Ramos (cell line): ENCODE results near the gene PLA2G6.

Experiments used
- in situ Hi-C: fragments of 300-500 bp; cut with MboI; formaldehyde crosslinking; loops from one replicate; pipeline ENCODE4 v1.14.3; 2022; ENCODE audit warnings: low sequenced_read_pairs; ENCODE audit not compliant: unreplicated experiment

Gene PLA2G6

DNA sequence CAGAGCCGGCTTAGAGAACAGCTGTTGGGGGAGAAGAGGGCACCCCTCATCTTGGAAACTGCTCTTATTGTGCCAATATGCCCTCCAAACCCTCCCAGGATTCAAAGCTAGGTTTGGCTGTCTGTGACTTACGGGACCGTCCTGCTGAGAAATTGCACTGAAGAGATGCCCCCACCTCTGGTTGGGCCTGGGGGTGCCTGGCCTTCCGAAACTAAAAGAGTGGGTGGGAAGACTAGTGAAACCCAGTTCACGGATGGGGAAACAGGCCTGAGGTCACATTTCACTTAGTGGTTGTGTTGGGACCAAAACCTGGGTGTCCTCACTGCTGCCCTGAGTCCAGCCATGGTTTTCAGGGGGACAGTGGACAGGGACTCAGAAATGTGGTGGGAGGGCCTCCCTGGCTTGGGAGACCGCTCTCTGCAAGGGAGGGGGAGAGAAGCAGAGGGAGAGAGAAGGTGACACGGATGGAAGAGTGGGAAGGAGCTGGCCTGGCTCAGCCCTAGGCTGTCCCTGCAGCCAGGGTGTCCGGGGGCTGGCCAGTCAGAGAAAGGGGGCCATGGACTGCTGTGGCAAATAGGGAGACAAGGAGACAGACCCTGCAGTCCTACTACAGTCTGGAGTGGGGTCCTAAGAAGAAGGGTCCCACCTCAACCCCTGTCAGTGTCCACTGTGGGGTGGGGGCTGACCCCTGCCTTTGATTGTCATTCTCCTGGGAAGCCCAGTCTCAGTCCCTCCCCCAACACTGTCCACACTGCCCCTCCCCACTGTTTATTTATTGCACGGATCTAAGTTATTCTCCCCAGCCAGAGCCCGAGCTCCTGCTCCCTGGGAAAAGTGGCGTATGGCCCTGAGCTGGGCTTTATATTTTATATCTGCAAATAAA, 33.8 kb upstream of the PLA2G6 start:
- in situ Hi-C loops = no loop called here

- in situ Hi-C loops = no loop called here
Observed at GRCh38 chr22:38214302-38215056, 32.8 kb upstream of the PLA2G6 start.

- in situ Hi-C loops = no loop called here
Observed at GRCh38 chr22:38213990-38214301, 32.3 kb upstream of the PLA2G6 start.

DNA sequence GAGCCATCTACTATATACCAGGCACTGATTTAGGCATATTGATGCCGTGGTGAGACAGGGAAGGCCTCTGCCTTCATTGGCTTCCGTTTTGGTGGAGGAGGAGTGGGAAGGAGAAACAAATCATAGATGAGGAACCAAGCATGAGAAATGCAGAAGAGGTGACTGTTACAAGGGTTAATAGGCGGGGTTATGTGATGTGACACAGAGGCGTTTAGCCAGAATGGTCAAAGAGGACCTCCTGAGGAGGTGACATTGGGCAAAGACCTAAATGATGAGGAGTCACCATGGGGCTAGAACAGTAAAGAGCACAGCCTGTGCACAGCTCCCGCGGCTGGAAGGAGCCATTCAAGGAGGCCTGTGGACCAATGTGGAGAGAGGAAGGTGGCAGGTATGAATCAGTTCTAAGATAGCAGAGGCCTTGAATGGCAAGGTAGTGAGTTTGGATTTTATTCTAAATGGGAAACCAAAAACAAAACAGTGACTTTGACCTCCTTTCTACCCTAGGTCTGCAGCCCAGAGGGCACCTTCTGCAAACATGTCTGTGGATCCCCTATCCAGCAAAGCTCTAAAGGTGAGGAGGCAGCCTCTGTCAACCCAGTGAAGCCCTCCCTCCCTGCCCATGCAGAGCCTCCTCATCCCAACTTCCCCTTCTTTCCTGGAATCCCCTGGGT, 31.8 kb upstream of the PLA2G6 start:
- in situ Hi-C loops = no loop called here

- in situ Hi-C loops = no loop called here
Observed at GRCh38 chr22:38212442-38212841, 30.8 kb upstream of the PLA2G6 start.

DNA sequence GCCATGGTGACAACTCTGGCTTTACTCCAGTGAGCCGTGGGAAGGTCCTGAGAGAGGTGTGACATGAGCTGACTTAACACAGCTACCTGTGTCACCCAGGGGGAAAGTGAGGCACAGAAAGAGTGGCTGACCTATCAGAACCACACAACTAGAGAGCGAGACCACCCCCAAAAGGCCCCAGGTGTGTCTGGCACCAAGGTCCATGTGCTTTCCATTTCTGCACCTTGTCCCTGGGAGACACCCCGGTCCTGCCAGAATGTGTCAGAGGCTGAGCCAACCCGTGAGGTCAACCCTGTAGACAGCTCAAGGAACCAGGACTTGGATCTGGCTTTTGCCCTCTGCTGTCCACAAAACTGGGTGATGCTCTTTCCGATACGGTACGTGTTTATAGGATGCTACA, 29.9 kb upstream of the PLA2G6 start:
- in situ Hi-C loops = no loop called here

DNA sequence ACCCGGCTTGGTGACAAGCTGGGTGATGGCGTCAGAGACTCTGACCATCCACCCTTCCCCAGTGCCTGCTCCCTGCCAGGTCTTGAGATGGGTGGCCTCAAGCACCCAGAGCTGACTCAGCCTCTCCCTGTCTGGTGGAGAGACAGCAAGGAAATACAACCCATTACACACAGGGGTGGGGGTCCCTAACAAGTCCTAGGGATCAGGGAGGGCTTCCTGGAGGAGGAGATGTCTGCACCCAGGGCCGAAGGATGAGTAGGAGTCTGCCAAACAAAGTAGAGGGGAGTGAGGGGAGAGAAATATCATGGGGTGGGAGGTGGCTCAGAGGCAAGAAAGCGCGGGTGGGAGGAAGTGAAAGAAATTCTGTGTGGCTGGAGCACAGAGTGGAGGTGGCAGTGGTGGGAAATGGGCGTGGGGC, 26.9 kb upstream of the PLA2G6 start:
- in situ Hi-C loops = no loop called here

- in situ Hi-C loops = no loop called here
Observed at GRCh38 chr22:38207898-38208432, 26.3 kb upstream of the PLA2G6 start.

GRCh38 chr22:38205261-38206128, 23.9 kb upstream of the PLA2G6 start:
- in situ Hi-C loops = no loop called here

GRCh38 chr22:38204784-38205183, 23.2 kb upstream of the PLA2G6 start:
- in situ Hi-C loops = no loop called here

GRCh38 chr22:38203855-38204514, 22.4 kb upstream of the PLA2G6 start:
- in situ Hi-C loops = no loop called here

GRCh38 chr22:38203090-38203810, 21.6 kb upstream of the PLA2G6 start:
- in situ Hi-C loops = no loop called here

- in situ Hi-C loops = no loop called here
Observed at GRCh38 chr22:38202437-38203089, 20.9 kb upstream of the PLA2G6 start.

DNA sequence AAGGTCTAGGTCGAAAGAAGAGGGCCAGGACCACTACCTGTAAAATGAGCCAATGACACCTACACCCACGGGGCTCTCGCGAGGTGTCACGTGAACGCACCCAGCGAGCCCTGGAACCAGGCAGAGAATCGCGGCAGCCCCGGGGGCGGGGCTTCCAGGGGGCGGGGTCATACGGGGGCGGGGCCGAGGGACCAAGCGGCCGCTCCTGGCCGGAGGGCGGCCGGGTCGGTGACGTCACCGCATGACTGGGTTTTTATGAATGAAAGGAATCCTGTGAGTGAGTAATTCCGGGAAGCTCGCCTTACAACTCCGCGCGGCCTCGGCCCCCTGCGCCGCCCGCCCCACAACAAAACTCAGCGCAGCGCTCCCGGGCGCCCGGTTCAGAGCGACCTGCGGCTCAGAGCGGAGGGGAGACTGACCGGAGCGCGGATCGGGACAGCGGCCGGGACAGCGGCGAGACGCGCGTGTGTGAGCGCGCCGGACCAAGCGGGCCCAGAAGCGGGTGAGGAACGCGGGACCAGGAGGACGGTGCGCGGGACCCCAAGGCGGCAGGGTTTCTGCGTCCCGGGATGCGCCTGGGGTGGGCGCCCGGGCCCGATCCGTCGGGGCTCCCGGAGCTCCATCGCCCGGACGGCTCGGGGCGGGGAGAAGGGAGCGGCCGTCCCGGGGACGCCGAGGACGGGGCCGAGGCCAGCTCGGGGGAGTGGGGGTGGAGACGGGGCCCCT, 20.2 kb upstream of the PLA2G6 start, which contains the start of gene MAFF:
MAFF (plus strand) TSS at position 284 of the 726 bp plus-strand sequence. CDS start 11,860 bp downstream, outside the sequence.
- in situ Hi-C loops = no loop called here

DNA sequence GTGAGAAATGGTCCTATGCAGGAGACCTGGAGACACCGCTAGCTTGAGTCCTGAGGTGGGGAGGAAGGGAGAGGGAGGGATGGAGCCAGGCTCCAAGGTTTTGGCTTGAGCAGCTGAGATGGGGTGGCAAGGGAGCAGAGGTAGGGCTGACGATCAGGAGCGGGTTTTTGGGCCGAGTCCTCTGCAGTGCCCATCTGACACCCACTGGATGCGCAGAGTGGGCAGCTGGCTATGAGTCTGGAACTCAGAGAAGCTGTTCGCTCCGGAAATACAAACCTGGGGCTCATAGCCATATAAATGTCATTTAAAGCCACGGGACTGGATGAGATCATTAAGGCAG, 19.7 kb upstream of the PLA2G6 start:
- in situ Hi-C loops = no loop called here

DNA sequence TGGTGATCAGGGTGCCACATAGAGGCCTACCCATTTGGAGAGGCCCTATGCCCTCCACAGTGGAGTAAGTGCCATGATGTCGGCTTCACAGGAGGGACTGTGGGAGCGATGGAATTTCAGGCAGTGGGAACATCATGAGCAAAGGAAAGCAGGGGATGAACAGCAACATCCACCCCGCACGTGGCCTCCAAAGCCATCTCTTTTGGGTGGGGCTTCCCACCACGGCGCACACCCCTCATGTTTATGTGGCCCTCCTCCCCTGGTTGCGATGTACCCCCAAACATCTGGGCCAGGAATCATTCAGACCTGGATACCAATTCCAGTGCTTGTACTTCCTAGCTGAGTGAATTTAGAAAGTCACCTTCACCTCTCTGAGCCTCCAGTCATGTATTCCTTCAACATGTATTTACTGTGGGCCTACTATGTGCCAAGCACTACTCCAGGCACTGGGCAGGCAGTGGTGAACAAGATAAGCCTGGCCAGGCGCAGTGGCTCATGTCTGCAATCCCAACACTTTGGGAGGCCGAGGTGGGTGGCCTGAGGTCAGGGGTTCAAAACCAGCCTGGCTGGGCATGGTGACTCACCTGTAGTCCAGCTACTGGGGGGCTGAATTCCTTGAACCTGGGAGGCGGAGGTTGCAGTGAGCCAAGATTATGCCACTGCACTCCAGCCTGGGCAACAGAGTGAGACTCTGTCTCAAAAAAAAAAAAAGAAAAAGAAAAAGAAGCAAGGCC, 18.4 kb upstream of the PLA2G6 start:
- in situ Hi-C loops = no loop called here
